ENCODE results near the gene KSR2.

KSR2 gene

GRCh38 chr12:117438809-117439208, 530.0 kb downstream of the KSR2 start:
- no peak for DNase-seq

- no peak for DNase-seq
Observed at GRCh38 chr12:117437516-117438255, 531.1 kb downstream of the KSR2 start.

GRCh38 chr12:117433878-117434277, 534.9 kb downstream of the KSR2 start:
- DNase-seq, result no peak

GRCh38 chr12:117430246-117430645, 538.5 kb downstream of the KSR2 start:
- no peak for DNase-seq

GRCh38 chr12:117427211-117427610, 541.6 kb downstream of the KSR2 start:
- DNase-seq, result no peak

- DNase-seq, result no peak
Observed at GRCh38 chr12:117421987-117422386, 546.8 kb downstream of the KSR2 start.

GRCh38 chr12:117421068-117421752, 547.6 kb downstream of the KSR2 start:
- no peak for DNase-seq

GRCh38 chr12:117417004-117417403, 551.8 kb downstream of the KSR2 start:
- DNase-seq, result no peak

- DNase-seq, result no peak
Observed at GRCh38 chr12:117412465-117413188, 556.2 kb downstream of the KSR2 start.

GRCh38 chr12:117409286-117409685, 559.5 kb downstream of the KSR2 start:
- DNase-seq, result no peak

GRCh38 chr12:117408161-117408791, 560.5 kb downstream of the KSR2 start:
- no peak for DNase-seq

GRCh38 chr12:117404940-117405339, 563.9 kb downstream of the KSR2 start:
- no peak for DNase-seq

GRCh38 chr12:117404203-117404853, 564.5 kb downstream of the KSR2 start:
- DNase-seq, result no peak

- no peak for DNase-seq
Observed at GRCh38 chr12:117403586-117404139, 565.1 kb downstream of the KSR2 start.
